Stimulated activated CD4-positive, alpha-beta T cell treated with anti-CD3 and anti-CD28 coated beads, TNF-alpha, amount 100 ng/mL, for 4 hours (primary cell): ENCODE results near the gene CAB39L.

ENCODE experiments used
- DNase-seq, 3 experiments: peaks; one replicate each; pipeline ENCODE4 v3.0.0-alpha.2; 2020; ENCODE audit warnings: low read depth in 3 of 3

CAB39L gene

DNA sequence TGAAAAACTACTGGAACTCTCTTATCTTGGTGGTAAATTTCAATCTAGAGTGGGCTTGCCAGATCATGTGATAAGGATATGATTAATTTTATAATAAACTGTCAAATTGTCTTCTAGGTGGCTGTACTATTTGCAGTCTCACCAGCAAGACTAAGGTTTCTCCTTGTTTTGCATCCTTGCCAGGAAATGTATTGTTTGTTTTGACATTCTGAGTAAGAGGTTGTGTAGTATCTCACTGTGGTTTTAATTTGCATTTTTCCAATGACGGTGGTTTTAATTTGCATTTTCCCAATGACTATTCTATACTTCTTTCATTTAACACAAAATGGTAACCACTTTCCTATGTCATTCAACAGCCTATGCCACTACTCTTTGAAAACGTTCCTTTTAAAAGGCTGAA lies 2.0 kb downstream of the CAB39L start:
- DNase-seq: no peak

DNA sequence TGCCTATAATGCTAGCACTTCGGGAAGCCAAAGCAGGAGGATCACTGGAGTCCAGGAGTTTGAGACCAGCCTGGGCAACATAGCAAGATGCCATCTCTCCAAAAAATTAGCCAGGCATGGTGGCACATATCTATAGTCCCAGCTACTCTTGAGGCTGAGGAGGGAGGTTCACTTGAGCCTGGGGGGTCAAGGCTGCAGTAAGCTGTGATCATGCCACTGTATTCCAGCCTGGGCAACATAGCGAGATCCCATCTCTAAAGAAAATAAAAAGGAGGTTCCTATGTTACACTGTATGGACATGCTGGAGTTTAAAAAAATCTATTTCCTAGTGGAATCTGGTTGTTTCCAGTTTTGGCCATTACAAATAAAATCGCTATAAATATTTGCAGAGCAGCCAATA lies 2.6 kb downstream of the CAB39L start:
- DNase-seq: no peak

DNA sequence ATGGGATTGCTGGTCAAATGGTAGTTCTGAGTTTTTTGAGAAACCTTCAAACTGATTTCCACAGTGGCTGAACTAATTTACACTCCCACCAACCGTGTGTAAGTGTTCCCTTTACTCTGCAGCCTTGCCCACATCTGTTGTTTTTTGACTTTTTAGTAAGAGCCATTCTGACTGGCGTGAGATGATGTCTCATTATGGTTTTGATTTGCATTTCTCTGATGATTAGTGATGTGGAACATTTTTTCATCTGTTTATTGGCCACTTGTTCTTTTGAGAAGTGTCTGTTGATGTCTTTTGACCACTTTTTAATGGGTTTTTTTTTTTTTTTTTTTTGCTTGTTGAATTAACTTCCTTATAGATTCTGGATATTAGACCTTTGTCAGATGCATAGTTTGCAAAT lies 4.3 kb downstream of the CAB39L start:
- no peak for DNase-seq

DNA sequence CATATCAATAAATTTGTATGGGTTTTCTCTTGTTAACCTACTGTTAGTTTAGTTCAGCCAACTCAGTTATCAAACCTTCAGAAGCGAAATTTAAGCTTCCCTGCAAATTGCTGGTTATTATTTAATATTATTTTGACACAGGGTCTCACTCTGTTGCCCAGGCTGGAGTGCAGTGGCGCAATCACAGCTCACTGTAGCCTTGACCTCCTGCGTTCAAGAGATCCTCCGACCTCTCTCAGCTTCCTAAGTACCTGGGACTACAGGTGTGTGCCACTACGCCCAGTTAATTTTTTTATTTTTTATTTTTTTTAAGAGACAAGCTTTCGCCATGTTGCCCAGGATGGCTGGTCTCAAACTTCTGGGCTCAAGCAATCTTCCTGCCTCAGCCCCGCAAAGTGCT lies 6.2 kb downstream of the CAB39L start:
- no peak for DNase-seq

DNA sequence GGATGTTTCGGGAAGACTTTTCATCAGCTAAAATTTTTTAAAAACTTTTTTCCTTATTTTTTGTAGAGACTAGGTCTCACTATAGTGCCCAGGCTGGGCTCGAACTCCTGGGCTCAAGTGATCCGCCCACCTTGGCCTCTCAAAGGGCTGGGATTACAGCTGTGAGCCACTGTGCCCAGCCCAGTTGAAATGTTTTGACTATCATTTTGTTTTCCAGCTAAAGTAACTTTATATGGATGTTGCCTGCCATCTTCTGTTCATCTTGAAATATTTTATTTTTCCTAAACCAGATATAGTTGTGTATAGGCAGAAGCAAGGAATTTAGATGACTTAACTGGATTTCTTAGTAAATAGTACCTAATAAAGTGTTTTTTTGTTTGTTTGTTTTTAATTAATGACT lies 7.0 kb downstream of the CAB39L start:
- DNase-seq: no peak

DNA sequence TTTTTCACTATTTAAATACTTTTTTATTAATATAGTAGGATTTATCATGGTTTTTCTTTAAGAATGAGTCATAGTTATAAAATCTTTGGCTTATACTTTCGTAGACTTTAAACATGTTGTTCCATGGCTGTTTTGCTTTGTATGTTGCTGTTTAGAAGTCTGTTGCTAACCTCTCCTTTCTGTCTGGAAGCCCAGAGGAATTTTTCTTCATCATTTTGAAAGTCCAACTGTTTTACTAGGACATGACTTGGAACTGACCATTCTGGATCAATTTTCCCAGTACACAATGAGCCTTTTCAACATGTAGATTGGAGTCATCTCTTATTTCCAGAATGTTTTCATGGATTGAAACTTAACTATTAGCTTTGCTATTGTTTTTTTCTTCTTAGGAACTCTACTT lies 7.9 kb downstream of the CAB39L start:
- no peak for DNase-seq

DNA sequence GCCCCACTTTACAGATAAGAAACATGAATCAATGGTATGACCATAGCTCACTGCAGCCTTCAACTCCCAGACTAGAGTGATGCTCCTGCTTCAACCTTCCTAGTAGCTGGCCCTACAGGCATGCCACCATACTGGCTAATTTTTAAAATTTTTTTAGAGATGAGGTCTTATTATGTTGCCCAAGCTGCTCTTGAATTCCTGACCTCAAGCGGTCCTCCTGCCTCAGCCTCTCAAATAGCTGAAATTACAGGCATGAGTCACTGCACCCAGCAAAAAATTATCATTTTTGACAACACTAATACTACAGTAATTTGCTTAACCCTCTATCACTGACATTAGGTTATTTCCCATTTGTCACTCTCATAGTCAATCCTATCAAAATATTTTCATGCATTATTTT lies 14.7 kb downstream of the CAB39L start:
- DNase-seq: no peak

DNA sequence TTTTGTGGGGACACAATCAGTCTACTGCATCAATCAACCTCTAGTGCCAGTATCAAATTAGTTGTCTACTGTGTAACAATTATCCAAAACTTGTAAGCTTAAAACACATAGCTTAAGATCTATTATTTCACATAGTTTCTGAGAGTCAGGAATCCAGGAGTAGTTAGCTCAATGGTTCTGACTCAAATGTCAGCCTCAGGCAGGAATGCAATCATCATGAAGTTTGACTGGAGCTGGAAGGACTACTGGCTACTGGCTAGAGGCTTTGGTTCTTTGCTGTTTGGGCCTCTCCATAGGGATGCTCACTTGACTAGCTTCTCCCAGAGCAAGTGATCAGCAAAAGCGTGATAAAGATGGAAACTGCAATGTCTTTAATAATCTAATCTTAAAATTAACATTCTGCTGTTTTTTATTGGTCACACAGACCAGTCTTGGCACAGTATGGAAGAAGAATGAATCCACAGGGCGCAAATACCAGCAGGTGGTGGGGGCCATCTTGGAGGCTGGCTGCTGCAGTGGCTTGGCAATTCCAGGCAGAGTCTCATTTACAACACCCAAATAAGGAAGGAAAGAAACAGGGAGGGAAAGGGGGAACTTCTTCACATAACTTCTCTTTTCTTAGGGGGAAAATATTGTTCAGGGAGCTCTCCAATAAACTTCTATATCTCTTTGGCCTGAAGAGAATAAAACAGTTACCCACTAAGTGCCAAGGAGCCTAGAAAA lies 15.7 kb downstream of the CAB39L start:
- no peak for DNase-seq

DNA sequence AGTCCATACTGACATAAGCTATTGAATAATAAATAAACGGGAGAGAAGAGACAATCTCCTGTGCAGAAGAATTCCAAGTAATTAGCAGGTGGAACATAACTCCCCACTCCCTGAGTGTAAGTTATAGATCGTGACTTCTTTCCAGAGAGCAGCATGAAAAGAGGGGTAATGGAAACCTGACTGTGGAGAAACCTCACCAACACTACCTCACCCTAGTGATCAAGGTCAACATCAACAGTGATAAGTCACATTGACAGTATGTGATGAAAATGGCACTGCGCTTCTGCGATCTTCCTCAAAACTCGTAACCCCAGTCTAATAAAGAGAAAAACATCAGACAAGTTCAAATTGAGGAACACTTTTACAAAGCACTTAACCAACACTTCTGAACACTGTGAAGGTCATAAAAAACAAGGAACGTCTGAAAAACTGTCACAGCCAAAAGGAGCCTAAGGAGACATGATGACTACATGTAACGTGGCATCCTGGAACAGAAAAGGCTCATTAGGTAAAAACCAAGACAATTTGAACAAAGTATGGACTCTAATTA lies 19.8 kb downstream of the CAB39L start:
- DNase-seq: no peak

DNA sequence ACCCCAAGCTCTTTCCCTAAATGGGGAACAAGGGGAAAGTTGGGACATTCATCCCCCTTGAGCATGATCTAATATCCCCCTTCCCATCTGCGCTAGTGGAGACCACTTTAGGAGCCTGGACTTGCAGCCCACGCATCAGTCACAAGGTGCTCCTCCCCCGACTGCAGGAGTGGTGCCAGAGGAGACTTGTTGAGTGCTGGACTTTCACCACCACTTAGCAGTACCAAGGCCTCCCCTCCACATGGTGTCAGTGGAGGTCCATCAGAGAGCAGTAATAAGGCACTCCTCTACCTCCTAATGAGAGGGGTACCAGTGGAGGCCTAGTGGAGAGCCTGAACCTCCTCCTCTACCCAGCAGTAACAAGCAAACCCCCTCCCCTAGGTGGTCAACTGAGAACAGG lies 22.5 kb downstream of the CAB39L start:
- DNase-seq: no peak

DNA sequence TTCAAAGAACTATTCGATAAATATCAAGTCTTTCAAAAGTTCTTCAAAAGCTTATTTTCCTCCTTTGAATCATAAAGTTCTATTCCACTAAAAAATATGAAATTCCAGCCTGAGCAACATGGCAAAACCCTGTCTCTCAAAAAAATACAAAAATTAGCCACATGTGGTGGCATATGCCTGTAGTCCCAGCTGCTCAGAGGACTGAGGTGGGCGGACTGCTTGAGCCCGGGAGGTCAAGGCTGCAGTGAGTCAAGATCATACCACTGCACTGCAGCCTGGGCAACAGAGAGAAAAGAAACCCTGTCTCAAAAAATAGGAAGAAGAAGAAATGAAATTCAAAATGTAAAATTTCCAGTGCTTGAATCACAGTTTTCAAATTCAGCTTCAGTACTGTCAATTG lies 24.6 kb downstream of the CAB39L start:
- DNase-seq: no peak

DNA sequence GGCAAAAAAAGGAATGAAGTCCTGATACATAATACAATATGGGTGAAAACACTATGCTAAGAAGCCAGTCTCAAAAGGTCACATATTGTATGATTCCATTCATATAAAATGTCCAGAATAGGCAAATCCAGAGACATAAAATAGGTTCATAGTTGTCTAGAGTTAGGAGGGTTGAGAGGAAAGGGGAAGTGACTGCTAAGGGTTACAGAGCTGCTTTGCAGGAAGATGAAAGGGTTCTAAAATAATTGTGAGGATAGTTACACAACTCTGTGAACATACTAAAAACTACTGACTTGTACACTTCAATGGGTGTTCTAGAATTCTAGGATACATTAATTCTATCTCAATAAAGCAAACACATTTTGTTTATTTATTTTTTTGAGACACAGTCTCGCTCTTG lies 25.7 kb downstream of the CAB39L start:
- no peak for DNase-seq

DNA sequence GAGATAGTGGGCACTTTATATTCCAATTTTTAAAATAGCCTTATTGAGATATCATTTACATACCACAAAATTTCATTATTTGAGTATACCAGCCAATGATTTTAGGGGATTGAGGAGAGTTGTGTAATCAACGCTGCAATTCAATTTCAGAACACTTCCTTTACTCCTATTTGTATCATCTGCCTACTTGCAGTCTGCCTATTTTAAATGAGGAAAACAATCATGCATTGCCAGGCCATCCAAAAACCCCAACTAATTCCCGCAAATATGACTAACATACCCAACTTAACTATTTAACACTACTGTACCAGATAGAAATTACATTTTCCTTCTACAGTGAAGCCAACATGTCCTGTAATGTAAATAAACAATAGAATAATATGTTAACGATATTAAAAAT lies 26.7 kb downstream of the CAB39L start:
- DNase-seq: no peak

DNA sequence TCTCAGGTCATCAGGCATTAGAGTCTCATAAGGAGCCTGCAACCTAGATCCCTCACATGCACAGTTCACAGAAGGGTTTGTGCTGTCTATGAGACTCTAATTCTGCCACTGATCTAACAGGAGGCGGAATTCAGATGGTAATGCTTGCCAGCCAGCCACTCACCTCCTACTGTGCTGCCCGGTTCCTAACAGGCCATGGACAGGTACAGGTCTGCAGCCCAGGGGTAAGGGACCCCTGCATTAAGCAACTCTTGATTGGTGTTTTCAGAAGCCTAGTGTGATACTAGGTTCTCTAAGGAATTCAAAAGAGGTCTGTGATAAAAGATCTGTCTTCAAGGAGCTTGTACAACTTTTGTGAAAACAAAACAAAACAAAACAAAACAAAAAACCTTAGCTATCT lies 31.1 kb downstream of the CAB39L start:
- no peak for DNase-seq

DNA sequence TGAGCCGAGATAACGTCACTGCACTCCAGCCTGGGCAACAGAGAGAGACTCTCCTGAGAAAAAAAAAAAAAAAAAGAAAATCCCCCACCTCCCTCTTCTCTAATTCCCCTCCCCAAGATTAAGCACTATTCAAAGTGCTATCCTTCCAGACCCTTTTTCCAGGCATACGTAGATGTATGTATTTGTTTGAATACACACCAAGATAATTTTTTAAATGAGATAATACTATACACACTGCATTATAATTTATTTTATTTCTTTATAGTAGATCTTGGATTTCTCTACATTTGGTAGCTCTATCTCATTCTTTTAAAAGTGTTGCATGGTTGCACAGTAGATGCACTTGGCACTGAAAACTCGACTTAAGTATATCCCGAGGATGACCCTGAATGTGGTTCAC lies 32.5 kb downstream of the CAB39L start:
- DNase-seq: no peak

DNA sequence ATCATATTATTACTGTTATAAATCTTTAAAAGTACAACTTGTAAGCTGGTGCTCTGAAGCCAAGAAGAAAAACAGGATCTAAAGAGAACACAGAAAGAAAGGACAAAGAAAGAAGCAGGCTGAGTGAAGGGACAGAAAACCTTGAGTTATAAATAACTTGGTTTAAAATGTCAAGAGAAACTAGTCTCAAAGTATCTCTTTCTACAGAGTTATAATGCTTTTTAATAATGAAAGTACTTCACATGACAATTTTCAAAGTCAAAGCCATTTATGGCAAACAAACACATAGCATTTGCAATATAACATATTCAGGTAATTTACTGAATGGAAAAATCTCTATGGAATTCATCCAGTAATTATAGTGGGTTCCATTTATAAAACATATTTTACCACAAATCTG lies 33.4 kb downstream of the CAB39L start:
- no peak for DNase-seq

DNA sequence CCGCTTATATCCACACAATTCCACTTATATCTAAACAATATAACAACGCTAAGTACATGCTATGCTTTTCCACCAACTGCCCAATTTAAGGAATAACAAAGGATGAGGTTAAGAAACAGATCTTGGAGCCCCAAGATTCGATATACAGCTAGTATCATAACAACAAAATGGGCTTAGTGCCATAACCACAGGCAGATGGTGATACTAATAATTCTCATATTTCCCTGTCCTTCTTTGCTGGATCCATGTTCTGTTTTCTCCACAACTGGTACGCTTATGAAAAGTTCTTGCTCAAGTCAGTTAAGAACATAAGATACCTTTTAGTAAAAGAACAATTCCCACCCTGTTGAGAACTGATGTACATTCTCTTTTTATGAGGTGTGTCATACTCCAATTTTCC lies 33.9 kb downstream of the CAB39L start:
- DNase-seq: no peak

DNA sequence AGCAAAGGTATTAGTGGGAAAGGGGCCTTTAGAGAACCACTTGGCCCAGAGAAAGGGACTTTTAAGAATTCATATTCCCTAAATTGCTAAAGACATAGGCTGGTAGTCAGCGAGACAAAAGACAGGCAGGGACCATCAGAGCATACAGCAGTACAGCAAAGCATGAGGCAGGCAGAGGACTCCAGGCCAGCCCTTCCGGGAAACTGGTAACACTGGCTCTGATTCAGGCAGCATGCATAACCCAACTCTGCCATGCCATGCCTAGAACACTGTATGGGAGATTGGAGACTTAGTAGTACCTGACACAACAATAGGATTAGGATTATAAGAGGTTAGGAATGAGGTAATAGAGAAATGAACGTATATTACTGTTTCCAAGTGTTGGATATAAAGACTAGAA lies 34.9 kb downstream of the CAB39L start:
- DNase-seq: no peak

DNA sequence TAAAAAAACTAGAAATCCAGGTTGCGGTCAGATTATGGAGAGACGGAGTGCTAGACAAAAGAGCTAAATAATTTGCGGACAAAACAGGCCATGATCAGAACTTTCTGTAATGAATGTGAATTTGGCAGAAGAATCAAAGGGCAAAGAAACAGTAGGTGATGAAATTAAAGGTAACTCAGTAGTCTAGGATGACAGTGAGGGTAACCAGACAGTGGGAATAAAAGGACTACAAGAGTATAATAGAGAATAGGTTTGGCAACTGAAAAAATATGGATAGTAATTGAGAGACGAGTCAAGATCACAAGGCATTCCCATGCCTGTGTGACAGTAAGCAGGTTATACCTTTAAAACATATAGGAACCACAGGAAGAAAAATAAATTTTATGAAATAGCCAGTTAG lies 35.9 kb downstream of the CAB39L start:
- no peak for DNase-seq

DNA sequence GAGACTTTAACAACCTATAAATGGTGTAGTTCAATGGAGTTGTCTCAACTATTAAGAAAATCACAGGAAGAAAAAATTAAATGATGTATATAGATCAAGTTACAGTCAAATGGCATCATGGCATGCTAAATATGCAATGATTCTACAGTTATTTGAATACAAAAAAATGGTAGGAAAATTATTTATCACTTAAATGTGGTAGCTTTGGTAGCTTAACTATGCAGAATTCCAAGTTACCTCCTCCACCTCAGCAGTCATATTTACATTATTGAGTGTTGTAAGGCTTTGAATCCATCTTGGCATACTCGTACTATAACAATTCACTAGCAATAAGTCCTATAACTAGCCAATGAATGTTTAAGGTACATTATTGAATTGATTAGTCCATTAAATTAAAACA lies 36.8 kb downstream of the CAB39L start:
- DNase-seq: no peak

DNA sequence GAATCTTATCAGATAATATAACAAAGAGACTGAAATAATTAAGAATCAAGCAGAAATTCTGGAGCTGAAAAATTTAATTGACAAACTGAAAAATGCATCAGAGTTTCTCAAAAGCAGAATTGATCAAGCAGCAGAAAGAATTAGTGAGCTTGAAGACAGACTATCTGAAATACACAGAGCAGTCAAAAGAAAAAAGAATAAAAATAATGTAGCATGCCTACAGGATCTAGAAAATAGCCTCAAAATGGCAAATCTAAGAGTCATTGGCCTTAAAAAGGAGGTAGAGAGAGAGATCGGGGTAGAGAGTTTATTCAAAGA lies 39.2 kb downstream of the CAB39L start:
- DNase-seq: no peak

DNA sequence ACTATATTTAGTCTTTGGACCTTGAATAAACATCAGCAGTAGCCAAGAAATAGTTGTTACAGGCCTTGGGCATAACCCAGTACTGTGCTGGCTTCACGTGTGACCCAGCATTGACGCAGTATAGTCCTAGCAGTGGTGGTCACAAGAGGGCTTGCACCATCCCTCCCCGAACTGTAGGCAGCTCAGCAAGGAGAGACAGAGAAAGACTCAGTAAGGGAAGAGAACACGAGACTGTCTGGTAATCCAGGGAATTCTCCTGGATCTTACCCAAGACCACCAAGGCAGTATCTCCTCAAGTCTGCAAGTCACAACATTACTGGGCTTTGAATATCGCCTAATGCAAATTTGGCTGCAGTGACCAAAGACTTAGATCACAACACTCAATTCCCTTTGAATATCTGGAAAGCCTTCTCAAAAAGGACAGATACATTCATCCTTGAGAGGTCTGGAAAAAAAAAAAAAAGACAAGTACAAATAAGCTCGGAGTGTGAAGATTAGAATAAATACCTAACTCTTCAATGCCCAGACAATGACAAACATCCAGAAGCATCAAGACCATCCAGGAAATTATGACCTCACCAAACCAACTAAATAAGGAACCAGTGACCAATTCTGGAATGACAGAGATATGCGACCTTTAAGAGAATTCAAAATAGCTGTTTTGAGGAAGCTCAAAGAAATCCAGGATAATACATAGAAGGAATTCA lies 39.7 kb downstream of the CAB39L start:
- no peak for DNase-seq

DNA sequence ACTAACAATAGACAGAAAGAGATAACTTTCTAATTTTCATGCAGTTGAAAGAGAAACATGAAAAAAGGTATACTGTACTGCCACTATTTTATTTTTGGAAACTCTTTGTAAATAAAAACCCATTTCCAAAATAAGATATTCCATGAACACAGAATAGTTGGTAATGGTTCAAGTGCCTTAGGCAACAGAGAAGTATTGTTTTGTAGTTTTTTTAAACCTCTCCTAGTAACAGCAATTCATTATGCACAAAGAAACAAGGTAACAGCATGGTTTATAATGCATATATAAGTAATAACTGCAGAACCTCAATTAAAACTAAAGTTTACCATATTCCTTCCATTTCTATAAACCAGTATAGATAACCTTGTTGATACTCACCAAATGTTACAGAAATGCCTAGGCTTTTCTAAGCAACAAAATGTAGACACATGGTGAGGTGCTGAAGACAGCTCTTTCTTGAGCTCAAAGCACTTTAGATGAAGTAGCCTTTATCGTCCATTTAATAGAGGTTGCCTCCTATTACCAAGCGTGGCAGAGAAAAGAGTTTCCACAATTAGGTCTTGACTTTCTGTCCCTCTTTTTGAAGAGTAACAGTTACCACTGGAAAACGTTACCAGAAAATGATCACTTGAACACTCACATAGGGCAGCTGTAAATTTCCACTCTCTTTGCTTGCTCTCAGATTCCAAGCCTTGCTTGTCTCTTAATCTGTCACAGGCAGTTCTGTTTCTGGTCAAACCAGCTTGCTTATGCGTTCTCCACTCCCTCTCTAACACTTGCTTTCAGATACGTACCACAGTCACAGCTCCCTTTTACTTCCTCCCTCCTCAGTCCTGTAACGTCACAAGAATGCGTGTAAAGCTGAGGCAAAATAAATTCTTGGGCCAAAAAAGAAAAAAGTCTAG lies 42.9 kb downstream of the CAB39L start:
- DNase-seq: no peak
